Hepatocyte (in vitro differentiated cells): ENCODE data around the gene FRMPD1. TPM values are rescaled to one million over a fixed set of nuclear protein-coding genes. Genes with fewer than 3 reads are reported as not detected.
"Not testable (repeated sequence)": the region's sequence is repeated elsewhere in the genome, so short reads cannot be mapped to it uniquely, and the experiment has no call there.

Experiments used
- DNase-seq: peaks from one replicate; pipeline ENCODE4 v3.0.0-alpha.2; 2016; ENCODE audit warnings: low spot score
- H2AFZ ChIP-seq: fragments of 200-600 bp; sonication (generic); 2 replicates; pipeline ENCODE4 v1.6.0; 2016; ENCODE audit warnings: antibody characterized with exemption, mild to moderate bottlenecking
- H3K27ac ChIP-seq: fragments of 200-600 bp; sonication (generic); 2 replicates; pipeline ENCODE4 v1.5.1; 2016; ENCODE audit warnings: mild to moderate bottlenecking
- H3K27me3 ChIP-seq: fragments of 200-600 bp; sonication (generic); 2 replicates; pipeline ENCODE4 v1.6.1; 2016
- H3K36me3 ChIP-seq: fragments of 200-600 bp; sonication (generic); replicated peaks from 2 replicates; pipeline ENCODE4 v1.5.1; 2016; ENCODE audit warnings: low read depth; ENCODE audit not compliant: insufficient read depth
- H3K4me1 ChIP-seq: fragments of 200-600 bp; sonication (generic); 2 replicates; pipeline ENCODE4 v1.5.1; 2016; ENCODE audit warnings: mild to moderate bottlenecking, moderate library complexity; ENCODE audit not compliant: insufficient read depth
- H3K4me2 ChIP-seq: fragments of 200-600 bp; sonication (generic); 2 replicates; pipeline ENCODE4 v1.6.0; 2016
- H3K4me3 ChIP-seq: fragments of 200-600 bp; sonication (generic); 2 replicates; pipeline ENCODE4 v1.5.1; 2016; ENCODE audit warnings: mild to moderate bottlenecking
- H3K79me2 ChIP-seq: fragments of 200-600 bp; sonication (generic); 2 replicates; pipeline ENCODE4 v1.6.0; 2017; ENCODE audit warnings: mild to moderate bottlenecking
- H3K9me2 ChIP-seq: fragments of 200-600 bp; sonication (generic); replicated peaks from 2 replicates; pipeline ENCODE4 v1.6.0; 2017; ENCODE audit warnings: mild to moderate bottlenecking; ENCODE audit not compliant: insufficient read depth
- H3K9me3 ChIP-seq: fragments of 200-600 bp; sonication (generic); 2 replicates; pipeline ENCODE4 v1.5.1; 2016; ENCODE audit warnings: low read depth, mild to moderate bottlenecking
- H4K20me1 ChIP-seq: fragments of 200-600 bp; sonication (generic); 2 replicates; pipeline ENCODE4 v1.6.0; 2016; ENCODE audit warnings: mild to moderate bottlenecking; ENCODE audit not compliant: insufficient read depth, poor library complexity, severe bottlenecking
- EZH2 ChIP-seq: fragments of 200-600 bp; sonication (generic); IDR thresholded peaks from 2 replicates; pipeline ENCODE4 v1.6.1; 2016; ENCODE audit warnings: antibody characterized with exemption, mild to moderate bottlenecking, borderline replicate concordance
- EZH2phosphoT487 ChIP-seq: fragments of 200-600 bp; sonication (generic); IDR thresholded peaks from one replicate; pipeline ENCODE4 v1.6.1; 2018; ENCODE audit warnings: antibody characterized with exemption, mild to moderate bottlenecking, low read depth, moderate library complexity; ENCODE audit not compliant: unreplicated experiment, severe bottlenecking
- WGBS: methylation state at CpG from one replicate; pipeline ENCODE4 v1.1.6; 2016; ENCODE audit warnings: low lambda C conversion rate; ENCODE audit errors: missing lambda C conversion rate; 5-methylcytosine and 5-hydroxymethylcytosine counted together
- polyA plus RNA-seq: library from polyadenylated mRNA; unstranded; fragments of >200 nt; fragmentation: Nextera tagmentation; extraction: Ambion mirVana; gene quantifications from 2 replicates; pipeline ENCODE4 v1.2.1, GENCODE V29; 2016
- total RNA-seq: library from RNA; depleted of rRNA; stranded (reverse); fragments of >200 nt; gene quantifications from 2 replicates; pipeline ENCODE4 v1.2.3, GENCODE V29; 2014
- TF ChIP-seq, protein P1 (sequence below): fragments of 200-600 bp; sonication (generic); IDR thresholded peaks from 2 replicates; pipeline ENCODE4 v1.5.1; 2016; ENCODE audit warnings: antibody characterized with exemption, mild to moderate bottlenecking; ENCODE audit not compliant: poor library complexity

Gene FRMPD1
- total and polyA plus RNA-seq, 2 experiments from 2014 or later: 0.10 to 0.36 TPM

DNA sequence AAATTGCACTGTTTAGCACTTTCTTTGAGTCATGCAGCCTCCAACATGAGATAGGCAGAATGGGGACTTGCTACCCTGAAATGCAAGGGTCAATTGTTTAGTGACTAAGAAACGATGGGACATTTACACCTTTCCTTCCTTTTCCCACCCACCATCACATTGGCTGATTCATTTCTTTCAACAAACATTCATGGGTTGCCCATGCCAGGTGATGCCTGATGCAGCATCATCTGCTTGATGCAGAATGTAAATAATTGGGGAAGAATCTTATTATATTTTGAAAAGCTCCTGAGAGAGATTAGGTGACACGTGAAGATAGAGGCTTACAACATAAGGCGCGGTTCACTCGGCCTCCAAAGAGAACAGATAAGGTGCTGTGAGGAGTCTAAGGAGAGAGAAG is 98.4 kb downstream of the FRMPD1 start:
- H4K20me1 ChIP-seq: no peaks in the 10 kb centered on the region
- no peaks in the 10 kb centered on the region for H3K36me3 ChIP-seq
- no peaks in the 10 kb centered on the region for H3K9me2 ChIP-seq
- peaks cover 3% of the 10 kb centered on the region for H3K79me2 ChIP-seq
- no peak overlapping the region for H3K4me3 ChIP-seq
- TF ChIP-seq, protein P1, sequence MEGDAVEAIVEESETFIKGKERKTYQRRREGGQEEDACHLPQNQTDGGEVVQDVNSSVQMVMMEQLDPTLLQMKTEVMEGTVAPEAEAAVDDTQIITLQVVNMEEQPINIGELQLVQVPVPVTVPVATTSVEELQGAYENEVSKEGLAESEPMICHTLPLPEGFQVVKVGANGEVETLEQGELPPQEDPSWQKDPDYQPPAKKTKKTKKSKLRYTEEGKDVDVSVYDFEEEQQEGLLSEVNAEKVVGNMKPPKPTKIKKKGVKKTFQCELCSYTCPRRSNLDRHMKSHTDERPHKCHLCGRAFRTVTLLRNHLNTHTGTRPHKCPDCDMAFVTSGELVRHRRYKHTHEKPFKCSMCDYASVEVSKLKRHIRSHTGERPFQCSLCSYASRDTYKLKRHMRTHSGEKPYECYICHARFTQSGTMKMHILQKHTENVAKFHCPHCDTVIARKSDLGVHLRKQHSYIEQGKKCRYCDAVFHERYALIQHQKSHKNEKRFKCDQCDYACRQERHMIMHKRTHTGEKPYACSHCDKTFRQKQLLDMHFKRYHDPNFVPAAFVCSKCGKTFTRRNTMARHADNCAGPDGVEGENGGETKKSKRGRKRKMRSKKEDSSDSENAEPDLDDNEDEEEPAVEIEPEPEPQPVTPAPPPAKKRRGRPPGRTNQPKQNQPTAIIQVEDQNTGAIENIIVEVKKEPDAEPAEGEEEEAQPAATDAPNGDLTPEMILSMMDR: no peak
- H3K9me3 ChIP-seq: no peaks in the 10 kb centered on the region
- peaks cover 8% of the 10 kb centered on the region for H3K4me1 ChIP-seq
- 60% methylated on average over 5 of the region's 5 CpGs for WGBS
- H2AFZ ChIP-seq: no peak overlapping the region
- H3K27me3 ChIP-seq: no peaks in the 10 kb centered on the region
- no peak for DNase-seq
- H3K4me2 ChIP-seq: no peak overlapping the region
- no peak overlapping the region for H3K27ac ChIP-seq

DNA sequence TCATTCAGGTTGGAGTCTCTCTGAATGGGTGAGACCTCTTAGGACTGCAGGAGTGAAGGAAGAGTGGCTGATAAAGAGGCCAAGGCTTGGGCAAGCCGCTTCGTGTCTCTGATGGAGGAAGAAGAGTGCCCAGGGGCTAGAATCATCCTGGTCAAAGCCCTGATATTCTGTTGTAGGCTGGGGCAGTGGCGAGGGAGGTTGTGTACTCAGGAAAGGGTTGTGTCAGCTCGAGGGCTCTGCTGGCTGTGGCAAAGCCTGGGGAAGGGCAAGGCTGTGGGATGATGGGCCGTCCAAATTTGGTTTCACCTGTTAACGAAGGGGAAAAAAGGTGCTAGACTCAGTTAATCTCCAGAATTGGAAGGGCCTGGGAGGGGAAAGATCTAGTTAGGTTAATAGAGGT is 100.4 kb downstream of the FRMPD1 start:
- TF ChIP-seq, protein P1: no peak
- TF ChIP-seq EZH2 (no peak), EZH2phosphoT487 (no peak)
- H2AFZ ChIP-seq: no peak overlapping the region
- 81% methylated on average over 6 of the region's 6 CpGs for WGBS

DNA sequence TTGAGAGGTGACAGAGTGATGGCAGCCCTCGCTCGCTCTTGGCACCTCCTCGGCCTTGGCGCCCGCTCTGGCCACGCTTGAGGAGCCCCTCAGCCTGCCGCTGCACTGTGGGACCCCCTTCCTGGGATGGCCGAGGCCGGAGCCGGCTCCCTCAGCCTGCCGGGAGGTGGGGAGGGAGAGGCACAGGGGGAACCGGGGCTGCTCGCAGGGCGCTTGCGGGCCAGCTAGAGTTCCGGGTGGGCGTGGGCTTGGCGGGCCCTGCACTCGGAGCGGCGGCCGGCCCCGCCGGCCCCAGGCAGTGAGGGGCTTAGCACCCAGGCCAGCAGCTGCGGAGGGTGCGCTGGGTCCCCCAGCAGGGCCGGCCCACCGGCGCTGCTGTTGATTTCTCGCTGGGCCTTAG is 101.0 kb downstream of the FRMPD1 start:
- H4K20me1 ChIP-seq, H3K4me2 ChIP-seq, H3K9me3 ChIP-seq, H2AFZ ChIP-seq, H3K4me3 ChIP-seq, DNase-seq, H3K9me2 ChIP-seq, H3K27me3 ChIP-seq, H3K4me1 ChIP-seq, H3K36me3 ChIP-seq, H3K27ac ChIP-seq: not testable (repeated sequence)
- H3K79me2 ChIP-seq: peaks cover 15% of the 10 kb centered on the region
- WGBS: 96% methylated on average over 26 of the region's 30 CpGs

More for the DNA sequence above, 100.4 kb downstream of the FRMPD1 start:
- Histone ChIP-seq H3K4me2 (no peak overlapping the region), H3K36me3 (no peaks in the 10 kb centered on the region), H3K27ac (no peak overlapping the region), H3K27me3 (no peaks in the 10 kb centered on the region), H3K9me2 (no peaks in the 10 kb centered on the region), H3K4me1 (peaks cover 13% of the 10 kb centered on the region), H4K20me1 (no peaks in the 10 kb centered on the region), H3K79me2 (peaks cover 15% of the 10 kb centered on the region), H3K4me3 (no peak overlapping the region), H3K9me3 (no peaks in the 10 kb centered on the region)
- DNase-seq: no peak

DNA sequence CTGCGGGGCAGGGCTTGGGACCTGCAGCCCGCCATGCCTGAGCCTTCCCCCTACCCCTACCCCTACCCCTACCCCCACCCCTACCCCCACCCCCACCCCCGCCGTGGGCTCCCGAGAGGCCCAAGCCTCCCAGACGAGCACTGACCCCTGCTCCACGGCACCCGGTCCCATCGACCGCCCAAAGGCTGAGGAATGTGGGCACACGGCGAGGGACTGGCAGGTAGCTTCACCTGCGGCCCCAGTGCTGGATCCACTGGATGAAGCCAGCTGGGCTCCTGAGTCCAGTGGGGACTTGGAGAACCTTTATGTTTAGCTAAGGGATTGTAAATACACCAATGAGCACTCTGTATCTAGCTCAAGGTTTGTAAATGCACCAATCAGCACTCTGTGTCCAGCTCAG is 101.4 kb downstream of the FRMPD1 start:
- not testable (repeated sequence) for H3K36me3 ChIP-seq, H2AFZ ChIP-seq, DNase-seq, H3K4me1 ChIP-seq, H4K20me1 ChIP-seq, H3K9me3 ChIP-seq, H3K27me3 ChIP-seq, H3K9me2 ChIP-seq, H3K4me3 ChIP-seq, H3K27ac ChIP-seq, H3K4me2 ChIP-seq
- 100% methylated on average over 4 of the region's 13 CpGs for WGBS
- H3K79me2 ChIP-seq: peaks cover 15% of the 10 kb centered on the region
